ENCODE measurements around the gene SH3BGR. TPM values are rescaled to one million over a fixed set of nuclear protein-coding genes. Genes with fewer than 3 reads are reported as not detected.

Gene SH3BGR
- total and polyA plus RNA-seq, 10 of the 15 experiments (the other 5 are each of a cell fraction or from before 2014, with no cell fraction given): 0.45 to 3.5 (median 1.7) TPM

DNA sequence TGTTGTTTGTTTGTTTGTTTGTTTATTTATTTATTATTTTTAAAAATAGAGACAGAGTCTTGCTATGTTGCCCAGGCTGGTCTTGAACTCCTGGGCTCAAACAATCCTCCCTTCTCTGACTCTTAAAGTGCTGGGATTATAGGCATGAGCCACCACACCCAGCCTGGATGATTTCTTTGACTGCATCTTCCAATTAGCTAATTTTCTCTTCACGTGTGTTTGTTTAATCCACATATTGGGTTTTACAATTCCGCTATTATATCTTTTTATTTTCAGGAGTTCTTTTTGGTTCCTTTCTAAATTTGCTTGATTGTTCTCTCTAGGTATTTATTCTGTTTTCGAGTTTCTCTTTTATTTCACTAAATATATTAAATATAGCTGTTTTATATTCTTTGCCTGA, 19.8 kb downstream of the SH3BGR start:
- Histone ChIP-seq H3K79me2 (ENCODE audit: control insufficient read depth, insufficient read depth, low read length) (no peaks in the 10 kb centered on the region), H2AFZ (ENCODE audit: control insufficient read depth, low read depth, low read length) (no peak overlapping the region), H3K27ac (ENCODE audit: control insufficient read depth, insufficient read depth) (no peak overlapping the region), H3K4me3 (no peak overlapping the region), H3K9ac (ENCODE audit: control insufficient read depth, insufficient read depth, low read length) (no peak overlapping the region), H3K36me3 (ENCODE audit: control insufficient read depth in 2 of 2, insufficient read depth in 2 of 2, low read length in 1 of 2) (no peaks in the 10 kb centered on the region), H3K27me3 (replicated peaks in 1 of 2; ENCODE audit: control insufficient read depth in 2 of 2, insufficient read depth in 2 of 2, low read length in 1 of 2) (no peaks in the 10 kb centered on the region), H3K9me3 (replicated peaks; ENCODE audit: control insufficient read depth, insufficient read depth, low read length) (no peaks in the 10 kb centered on the region; the same call in 2 of the 3 replicates), H3K4me2 (ENCODE audit: control insufficient read depth, insufficient read depth) (no peak overlapping the region), H3K4me1 (ENCODE audit: control insufficient read depth, insufficient read depth, low read length) (no peaks in the 10 kb centered on the region), H4K20me1 (ENCODE audit: control insufficient read depth, insufficient read depth) (no peaks in the 10 kb centered on the region)
- in situ Hi-C loops (cut with MboI) (no loop called here), intact Hi-C loops (cut with micrococcal nuclease; ENCODE audit: unreplicated experiment) (no loop called here)
- ChIA-PET POLR2A (no interaction called here), RAD21 (ENCODE audit: unreplicated experiment) (no interaction called here), CTCF (no interaction called here), SMC1A (ENCODE audit: uncharacterized antibody, unreplicated experiment) (interaction anchor here (0.7 kb wide), 1 partner anchor 371 kb away, joined by 3 read pairs; no protein-coding TSS in a partner anchor)
- no peak for FAIRE-seq
- no peak for DNase-seq (ENCODE audit: low read depth, low spot score)
- BruUV-seq (replicated peaks): no TSS peak
- 38% methylated on average over 3 of the region's 3 CpGs for WGBS (ENCODE audit: insufficient coverage, insufficient replicate concordance, low lambda C conversion rate, missing lambda C conversion rate)
- ATAC-seq: no peak
- TF ChIP-seq RELA (IDR thresholded peaks at IDR 0.05; ENCODE audit: borderline replicate concordance, partially characterized antibody): no peak
- TF ChIP-seq ZNF207 (IDR thresholded peaks at IDR 0.05; ENCODE audit: borderline replicate concordance): no peak
- TF ChIP-seq, protein P1, sequence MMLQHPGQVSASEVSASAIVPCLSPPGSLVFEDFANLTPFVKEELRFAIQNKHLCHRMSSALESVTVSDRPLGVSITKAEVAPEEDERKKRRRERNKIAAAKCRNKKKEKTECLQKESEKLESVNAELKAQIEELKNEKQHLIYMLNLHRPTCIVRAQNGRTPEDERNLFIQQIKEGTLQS (IDR thresholded peaks at IDR 0.05; ENCODE audit: borderline replicate concordance, extremely low read depth, low read depth, low read length): no peak

DNA sequence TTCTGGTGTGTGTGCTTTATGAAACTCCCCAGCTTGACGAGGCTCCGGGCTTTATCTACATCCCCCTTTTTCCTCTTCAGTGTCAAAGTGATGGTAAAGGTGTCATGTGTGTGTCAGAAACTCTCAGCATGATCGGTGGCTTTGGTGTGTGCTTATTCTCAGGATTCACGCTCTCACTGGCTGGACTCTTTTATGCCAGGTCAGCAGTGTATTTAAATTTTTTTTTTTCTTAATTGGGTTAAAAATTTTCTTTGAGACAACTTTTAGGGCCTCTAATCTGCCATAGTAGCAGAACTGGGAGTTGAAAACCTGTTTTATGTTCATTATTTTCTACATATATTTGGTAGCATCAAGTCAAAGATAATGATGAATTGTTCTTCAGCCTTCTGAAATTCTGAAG, 21.0 kb downstream of the SH3BGR start:
- H3K36me3 ChIP-seq (ENCODE audit: control insufficient read depth in 2 of 2, insufficient read depth in 2 of 2, low read length in 1 of 2): no peaks in the 10 kb centered on the region
- ATAC-seq (no peak), FAIRE-seq (no peak), DNase-seq (ENCODE audit: low read depth, low spot score) (no peak)
- no peak overlapping the region for H2AFZ ChIP-seq (ENCODE audit: control insufficient read depth, low read depth, low read length)
- ChIA-PET SMC1A (ENCODE audit: uncharacterized antibody, unreplicated experiment) (no interaction called here), CTCF (no interaction called here), RAD21 (ENCODE audit: unreplicated experiment) (no interaction called here), POLR2A (no interaction called here)
- intact Hi-C loops (cut with micrococcal nuclease; ENCODE audit: unreplicated experiment) (no loop called here), in situ Hi-C loops (cut with MboI) (no loop called here)
- no peak overlapping the region for H3K9ac ChIP-seq (ENCODE audit: control insufficient read depth, insufficient read depth, low read length)
- TF ChIP-seq HDAC2 (IDR thresholded peaks at IDR 0.05) (no peak), FOS (IDR thresholded peaks at IDR 0.05; ENCODE audit: borderline replicate concordance, extremely low read depth, insufficient read length) (no peak), KAT2A (conservative IDR thresholded peaks at IDR 0.05; ENCODE audit: control insufficient read depth, low read depth, low read length) (no peak), ASH2L (IDR thresholded peaks at IDR 0.05; ENCODE audit: borderline replicate concordance, low read depth) (no peak), PBX3 (IDR thresholded peaks at IDR 0.05; ENCODE audit: insufficient replicate concordance, low read depth, low read length) (no peak), POLR2AphosphoS5 (IDR thresholded peaks at IDR 0.05; ENCODE audit: low read length) (no peak), BHLHE40 (IDR thresholded peaks at IDR 0.05; ENCODE audit: borderline replicate concordance in 1 of 2, low read depth in 2 of 2, low read length in 1 of 2) (no peak), PAX5 (IDR thresholded peaks at IDR 0.05; ENCODE audit: borderline replicate concordance, low read depth, low read length) (no peak), NRF1 (conservative IDR thresholded peaks at IDR 0.05; ENCODE audit: low read depth, low read length) (no peak), MEF2A (IDR thresholded peaks at IDR 0.05; ENCODE audit: insufficient read depth, low read depth, low read length) (no peak)
- H3K4me2 ChIP-seq (ENCODE audit: control insufficient read depth, insufficient read depth): no peak overlapping the region
- no peaks in the 10 kb centered on the region for H3K79me2 ChIP-seq (ENCODE audit: control insufficient read depth, insufficient read depth, low read length)
- H3K27me3 ChIP-seq (replicated peaks in 1 of 2; ENCODE audit: control insufficient read depth in 2 of 2, insufficient read depth in 2 of 2, low read length in 1 of 2): no peaks in the 10 kb centered on the region
- H4K20me1 ChIP-seq (ENCODE audit: control insufficient read depth, insufficient read depth): no peaks in the 10 kb centered on the region
- H3K9me3 ChIP-seq (replicated peaks; ENCODE audit: control insufficient read depth, insufficient read depth, low read length): no peaks in the 10 kb centered on the region
- H3K27ac ChIP-seq (ENCODE audit: control insufficient read depth, insufficient read depth): no peak overlapping the region
- no TSS peak for BruUV-seq (replicated peaks)
- no peak overlapping the region for H3K4me3 ChIP-seq
- H3K4me1 ChIP-seq (ENCODE audit: control insufficient read depth, insufficient read depth, low read length): no peaks in the 10 kb centered on the region
- WGBS (ENCODE audit: insufficient coverage, insufficient replicate concordance, low lambda C conversion rate, missing lambda C conversion rate): 86% methylated on average over 4 of the region's 4 CpGs
